T-helper 2 cell treated with Interferon-gamma antibody and Interleukin-4, amounts not matched to agents 5 μg/mL and 100 μg/mL, for 36 hours (primary cell): Measurements from ENCODE around the gene CHI3L1.

Source experiments
- DNase-seq: peaks from one replicate; pipeline ENCODE4 v3.0.0; 2021; ENCODE audit warnings: low spot score
- H3K27ac Mint-ChIP-seq: one replicate; pipeline ENCODE4 v1.8.0; 2021; ENCODE audit warnings: mild to moderate bottlenecking, mixed read lengths
- H3K27me3 Mint-ChIP-seq: one replicate; pipeline ENCODE4 v1.8.0; 2021; ENCODE audit warnings: low read depth, mixed read lengths
- H3K36me3 Mint-ChIP-seq: one replicate; pipeline ENCODE4 v1.8.0; 2021; ENCODE audit warnings: low read depth, mixed read lengths
- H3K4me1 Mint-ChIP-seq: one replicate; pipeline ENCODE4 v1.8.0; 2021; ENCODE audit warnings: low read depth, mixed read lengths
- H3K4me3 Mint-ChIP-seq: one replicate; pipeline ENCODE4 v1.8.0; 2022; ENCODE audit warnings: mild to moderate bottlenecking, moderate library complexity, mixed read lengths
- H3K9me3 Mint-ChIP-seq: one replicate; pipeline ENCODE4 v1.8.0; 2021; ENCODE audit warnings: mixed read lengths

CHI3L1 gene

GRCh38 chr1:203215573-203215972 lies 29.1 kb upstream of the CHI3L1 start:
- H3K4me1 Mint-ChIP-seq, result no peaks in the 10 kb centered on the region
- no peaks in the 10 kb centered on the region for H3K9me3 Mint-ChIP-seq
- no peaks in the 10 kb centered on the region for H3K36me3 Mint-ChIP-seq
- H3K4me3 Mint-ChIP-seq, result no peak overlapping the region
- no peak overlapping the region for H3K27ac Mint-ChIP-seq
- H3K27me3 Mint-ChIP-seq, result peaks cover 20% of the 10 kb centered on the region
- DNase-seq, result no peak

GRCh38 chr1:203214871-203215270 lies 28.4 kb upstream of the CHI3L1 start:
- peaks cover 24% of the 10 kb centered on the region for H3K27me3 Mint-ChIP-seq
- DNase-seq, result no peak
- no peak overlapping the region for H3K27ac Mint-ChIP-seq

DNA sequence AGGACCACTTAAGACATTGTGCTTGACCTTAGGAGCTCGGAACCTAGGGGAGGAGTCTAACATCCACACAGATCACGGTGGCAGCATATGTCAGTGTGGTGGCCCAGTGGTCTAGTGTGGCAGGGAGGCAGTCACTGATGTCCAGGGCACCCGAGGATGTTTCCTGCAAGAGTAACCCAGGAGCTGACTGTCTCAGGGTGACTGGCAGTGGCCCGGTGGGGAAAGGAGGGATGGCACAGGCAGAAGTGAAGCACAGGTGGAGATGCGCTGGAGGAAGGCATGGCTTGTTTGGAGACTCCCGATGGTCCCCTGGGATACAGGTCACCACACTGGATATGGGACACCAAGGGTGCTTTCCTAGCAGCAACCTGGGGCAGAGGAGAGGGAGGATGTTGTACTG lies 26.6 kb upstream of the CHI3L1 start:
- peaks cover 19% of the 10 kb centered on the region for H3K27me3 Mint-ChIP-seq
- no peak overlapping the region for H3K27ac Mint-ChIP-seq
- no peak for DNase-seq
- H3K9me3 Mint-ChIP-seq, result no peaks in the 10 kb centered on the region
- no peaks in the 10 kb centered on the region for H3K36me3 Mint-ChIP-seq
- no peaks in the 10 kb centered on the region for H3K4me1 Mint-ChIP-seq
- no peak overlapping the region for H3K4me3 Mint-ChIP-seq

More at GRCh38 chr1:203214871-203215270, 28.4 kb upstream of the CHI3L1 start:
- Mint-ChIP-seq H3K4me3 (no peak overlapping the region), H3K9me3 (no peaks in the 10 kb centered on the region), H3K36me3 (no peaks in the 10 kb centered on the region), H3K4me1 (no peaks in the 10 kb centered on the region)

DNA sequence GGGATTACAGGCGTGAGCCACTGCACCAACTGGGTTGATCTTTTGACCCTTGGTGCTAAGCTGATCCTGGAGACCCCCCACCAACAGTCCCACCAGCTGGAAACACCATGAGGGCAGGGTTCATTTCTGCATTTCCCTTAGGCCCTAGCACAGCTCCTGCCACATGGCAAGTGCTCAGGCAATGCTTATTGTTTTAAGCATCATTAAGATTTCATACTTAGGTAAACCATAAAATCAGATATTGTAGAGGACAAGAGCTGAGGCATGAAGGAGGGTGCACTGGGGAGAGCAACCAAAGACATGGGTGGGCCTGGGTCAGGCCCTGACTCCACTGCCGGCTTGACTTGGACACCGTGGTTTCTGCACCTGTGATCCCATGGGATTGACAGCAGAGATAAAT lies 25.3 kb upstream of the CHI3L1 start:
- Mint-ChIP-seq H3K9me3 (no peaks in the 10 kb centered on the region), H3K4me3 (no peak overlapping the region), H3K27me3 (peaks cover 20% of the 10 kb centered on the region), H3K36me3 (no peaks in the 10 kb centered on the region), H3K27ac (no peak overlapping the region), H3K4me1 (no peaks in the 10 kb centered on the region)
- DNase-seq, result no peak

DNA sequence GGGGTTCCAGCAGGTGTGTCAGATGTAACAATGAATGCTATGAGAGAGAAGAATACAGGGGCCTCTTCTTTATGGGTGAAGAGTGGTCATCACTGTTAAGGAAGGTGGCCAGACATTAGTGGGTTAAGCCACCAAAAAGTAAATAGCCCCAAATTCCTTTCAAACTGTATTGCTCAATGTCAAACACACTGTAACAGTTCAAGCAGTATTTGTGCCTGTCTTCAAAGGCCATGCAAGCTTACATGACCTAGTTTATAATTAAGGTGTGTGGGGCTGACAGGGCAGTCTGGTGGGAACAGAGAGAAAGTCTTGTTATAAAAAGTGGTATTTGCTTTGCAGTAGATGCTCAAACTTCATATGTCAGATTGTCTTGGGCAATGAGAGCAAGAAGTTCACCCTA lies 24.5 kb upstream of the CHI3L1 start:
- Mint-ChIP-seq H3K4me3 (no peak overlapping the region), H3K27ac (no peak overlapping the region), H3K4me1 (no peaks in the 10 kb centered on the region), H3K9me3 (no peaks in the 10 kb centered on the region), H3K27me3 (peaks cover 15% of the 10 kb centered on the region), H3K36me3 (no peaks in the 10 kb centered on the region)
- no peak for DNase-seq

GRCh38 chr1:203210350-203210749 lies 23.8 kb upstream of the CHI3L1 start:
- no peaks in the 10 kb centered on the region for H3K4me1 Mint-ChIP-seq
- no peak overlapping the region for H3K4me3 Mint-ChIP-seq
- no peaks in the 10 kb centered on the region for H3K9me3 Mint-ChIP-seq
- H3K27ac Mint-ChIP-seq, result no peak overlapping the region
- no peak for DNase-seq
- H3K27me3 Mint-ChIP-seq, result peaks cover 14% of the 10 kb centered on the region
- no peaks in the 10 kb centered on the region for H3K36me3 Mint-ChIP-seq

DNA sequence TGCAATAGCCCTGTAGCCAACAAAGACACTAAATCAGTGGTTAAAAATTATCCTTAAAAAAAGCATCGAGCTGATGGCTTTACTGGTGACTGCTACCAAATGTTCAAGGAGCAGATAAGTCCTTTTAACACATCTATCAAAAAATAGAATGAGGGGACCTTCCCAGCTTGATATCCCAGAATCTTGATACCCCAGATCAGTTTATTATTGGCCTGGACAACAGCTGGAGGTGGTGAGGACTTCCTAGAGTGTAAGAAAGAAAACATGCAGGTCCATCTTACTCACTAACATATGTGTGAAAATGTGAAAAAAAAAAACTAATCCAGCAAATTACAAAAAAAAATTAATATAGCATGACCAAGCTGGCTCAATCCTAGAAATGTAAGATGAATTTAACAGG lies 21.7 kb upstream of the CHI3L1 start:
- no peak overlapping the region for H3K4me3 Mint-ChIP-seq
- H3K4me1 Mint-ChIP-seq, result no peaks in the 10 kb centered on the region
- H3K27me3 Mint-ChIP-seq, result peaks cover 14% of the 10 kb centered on the region
- no peaks in the 10 kb centered on the region for H3K9me3 Mint-ChIP-seq
- DNase-seq, result no peak
- H3K27ac Mint-ChIP-seq, result no peak overlapping the region
- H3K36me3 Mint-ChIP-seq, result no peaks in the 10 kb centered on the region

DNA sequence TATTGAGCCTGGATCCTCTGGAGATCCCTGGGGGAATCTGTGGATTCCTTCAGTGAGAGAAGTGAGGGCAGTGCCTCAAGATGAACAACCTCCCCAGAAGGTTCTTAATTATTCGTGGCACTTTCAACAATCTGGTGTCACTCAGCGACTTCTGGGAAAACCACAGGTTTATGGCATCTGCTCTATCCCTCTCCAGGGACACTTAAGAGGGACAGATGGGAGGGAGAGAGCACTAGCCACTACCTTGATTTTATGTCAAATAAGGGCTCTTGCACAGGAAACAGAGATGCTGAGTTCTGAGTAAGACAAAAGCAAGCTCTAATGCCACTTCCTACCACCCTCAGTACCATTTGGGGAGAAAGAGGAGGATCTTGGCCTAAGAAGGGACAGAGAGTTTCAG lies 21.2 kb upstream of the CHI3L1 start:
- H3K27ac Mint-ChIP-seq, result no peak overlapping the region
- H3K36me3 Mint-ChIP-seq, result no peaks in the 10 kb centered on the region
- peaks cover 14% of the 10 kb centered on the region for H3K27me3 Mint-ChIP-seq
- no peaks in the 10 kb centered on the region for H3K4me1 Mint-ChIP-seq
- no peak overlapping the region for H3K4me3 Mint-ChIP-seq
- no peaks in the 10 kb centered on the region for H3K9me3 Mint-ChIP-seq
- no peak for DNase-seq

DNA sequence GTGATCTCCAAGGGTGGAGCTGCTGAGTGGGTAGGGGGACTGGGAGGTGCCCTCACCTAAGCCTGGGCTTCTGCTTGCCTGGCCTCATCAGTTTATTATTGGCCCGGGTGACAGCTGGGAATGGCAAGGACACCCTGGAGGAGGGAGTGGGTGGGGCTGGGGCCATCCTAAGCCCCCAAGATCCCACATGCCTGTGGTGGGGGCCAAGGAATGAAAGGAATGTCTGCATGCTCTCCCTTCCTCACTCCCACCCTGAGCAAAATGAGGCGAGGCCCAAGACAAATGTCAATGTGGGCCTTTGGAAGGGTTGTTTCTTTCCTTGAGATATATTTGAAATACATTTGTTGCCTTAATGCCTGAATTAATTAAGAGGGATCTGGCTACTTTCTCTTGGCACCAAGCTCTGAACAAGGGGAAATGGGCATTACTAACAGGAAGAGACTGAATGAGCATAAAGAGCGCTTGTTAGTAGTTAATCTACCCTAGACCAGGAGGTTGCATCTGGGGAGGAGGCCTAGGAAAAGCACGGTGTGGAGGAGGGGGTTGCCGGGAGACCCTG lies 19.7 kb upstream of the CHI3L1 start:
- no peak for DNase-seq

DNA sequence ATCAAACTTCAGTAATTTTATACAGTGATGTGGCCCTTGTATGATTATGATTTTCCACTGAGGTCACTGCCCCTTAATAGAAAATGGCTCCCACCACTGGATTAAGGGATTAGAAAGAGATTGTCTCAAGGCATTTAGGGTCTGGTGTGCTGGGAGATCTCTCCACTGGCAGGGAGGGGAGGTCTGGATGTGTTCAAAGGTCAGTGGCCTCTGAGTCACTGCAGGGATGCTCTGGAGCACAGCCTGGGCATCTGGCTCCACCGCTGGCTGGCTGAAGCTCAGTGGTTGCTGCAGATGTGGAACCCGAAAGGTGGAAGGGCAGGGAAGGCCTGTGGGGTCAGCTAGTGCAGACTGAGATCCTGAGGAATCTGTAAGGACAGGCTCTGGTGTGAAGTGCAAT lies 18.3 kb upstream of the CHI3L1 start:
- H3K4me3 Mint-ChIP-seq, result no peak overlapping the region
- H3K4me1 Mint-ChIP-seq, result no peaks in the 10 kb centered on the region
- peaks cover 15% of the 10 kb centered on the region for H3K27me3 Mint-ChIP-seq
- H3K36me3 Mint-ChIP-seq, result no peaks in the 10 kb centered on the region
- no peaks in the 10 kb centered on the region for H3K9me3 Mint-ChIP-seq
- H3K27ac Mint-ChIP-seq, result no peak overlapping the region
- DNase-seq, result no peak

More for the DNA sequence above, 19.7 kb upstream of the CHI3L1 start:
- no peaks in the 10 kb centered on the region for H3K9me3 Mint-ChIP-seq
- no peak overlapping the region for H3K4me3 Mint-ChIP-seq
- H3K4me1 Mint-ChIP-seq, result no peaks in the 10 kb centered on the region
- no peaks in the 10 kb centered on the region for H3K36me3 Mint-ChIP-seq
- peaks cover 14% of the 10 kb centered on the region for H3K27me3 Mint-ChIP-seq
- H3K27ac Mint-ChIP-seq, result no peak overlapping the region

DNA sequence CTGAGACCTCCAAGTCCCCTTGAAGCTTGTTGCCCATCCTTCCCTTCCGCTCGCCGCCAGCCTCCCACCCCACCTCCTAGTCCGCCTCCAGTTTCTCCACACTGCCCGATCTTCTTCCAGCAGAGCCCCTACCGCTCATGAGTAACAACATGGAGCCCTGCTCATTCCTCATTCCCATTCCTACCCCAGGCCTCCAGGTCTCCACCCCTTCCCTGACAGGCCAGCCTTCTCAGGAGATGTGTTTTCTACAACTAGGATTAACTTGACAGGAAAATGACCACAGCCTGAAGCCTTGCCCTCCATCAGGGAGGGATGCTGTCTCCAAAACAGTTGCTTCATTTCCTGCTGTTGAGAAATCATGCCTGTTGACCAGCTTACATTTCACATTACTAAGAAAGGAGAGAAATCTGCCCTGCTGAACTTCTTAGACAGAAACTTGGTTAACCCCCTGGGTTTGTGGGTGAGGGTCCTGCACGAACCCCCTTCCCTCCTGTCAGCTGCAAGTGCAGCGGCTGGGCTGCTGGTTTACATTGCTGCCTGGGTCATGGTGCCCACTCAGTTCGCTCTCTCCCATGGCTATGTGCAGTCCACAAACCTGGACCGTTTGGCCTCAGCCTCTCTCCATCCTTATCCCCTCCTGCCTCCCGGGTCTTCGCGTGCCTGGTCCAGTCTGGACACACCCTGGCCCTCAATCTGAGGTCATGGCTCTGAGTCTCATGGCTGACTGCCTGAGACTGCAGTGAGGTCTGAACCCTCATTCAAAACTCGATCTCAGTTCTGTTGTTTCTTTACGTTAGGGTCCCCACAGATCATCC lies 16.1 kb upstream of the CHI3L1 start:
- H3K36me3 Mint-ChIP-seq, result no peaks in the 10 kb centered on the region
- peaks cover 11% of the 10 kb centered on the region for H3K27me3 Mint-ChIP-seq
- H3K9me3 Mint-ChIP-seq, result no peaks in the 10 kb centered on the region
- H3K4me1 Mint-ChIP-seq, result no peaks in the 10 kb centered on the region
- no peak overlapping the region for H3K4me3 Mint-ChIP-seq
- no peak overlapping the region for H3K27ac Mint-ChIP-seq
- DNase-seq, result no peak

- H3K27ac Mint-ChIP-seq, result no peak overlapping the region
- H3K36me3 Mint-ChIP-seq, result no peaks in the 10 kb centered on the region
- peaks cover 11% of the 10 kb centered on the region for H3K27me3 Mint-ChIP-seq
- H3K9me3 Mint-ChIP-seq, result no peaks in the 10 kb centered on the region
- no peaks in the 10 kb centered on the region for H3K4me1 Mint-ChIP-seq
- DNase-seq, result no peak
- H3K4me3 Mint-ChIP-seq, result no peak overlapping the region
Observed at GRCh38 chr1:203201516-203202205, 15.2 kb upstream of the CHI3L1 start.

DNA sequence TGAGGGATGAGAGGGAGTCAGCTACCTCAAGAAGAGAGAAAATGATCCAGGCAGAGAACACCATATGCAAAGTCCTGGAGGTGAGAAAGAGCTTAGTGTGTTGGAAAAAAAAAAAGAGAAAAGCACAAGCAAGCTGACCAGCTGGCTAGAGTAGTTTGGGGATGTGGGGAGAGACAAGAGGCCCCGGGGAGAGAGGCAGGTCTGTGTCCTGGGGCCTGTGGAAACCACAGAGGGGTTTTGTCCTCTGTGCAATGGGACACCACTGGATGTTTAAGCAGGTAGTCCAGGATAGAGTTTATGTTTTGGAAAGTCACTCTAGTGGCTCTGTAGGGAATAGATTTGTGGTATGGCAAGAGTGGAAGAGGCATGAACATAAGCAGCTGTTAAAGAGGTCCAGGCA lies 14.4 kb upstream of the CHI3L1 start:
- Mint-ChIP-seq H3K9me3 (no peaks in the 10 kb centered on the region), H3K36me3 (no peaks in the 10 kb centered on the region), H3K27me3 (peaks cover 11% of the 10 kb centered on the region), H3K4me1 (no peaks in the 10 kb centered on the region), H3K27ac (no peak overlapping the region), H3K4me3 (no peak overlapping the region)
- no peak for DNase-seq

DNA sequence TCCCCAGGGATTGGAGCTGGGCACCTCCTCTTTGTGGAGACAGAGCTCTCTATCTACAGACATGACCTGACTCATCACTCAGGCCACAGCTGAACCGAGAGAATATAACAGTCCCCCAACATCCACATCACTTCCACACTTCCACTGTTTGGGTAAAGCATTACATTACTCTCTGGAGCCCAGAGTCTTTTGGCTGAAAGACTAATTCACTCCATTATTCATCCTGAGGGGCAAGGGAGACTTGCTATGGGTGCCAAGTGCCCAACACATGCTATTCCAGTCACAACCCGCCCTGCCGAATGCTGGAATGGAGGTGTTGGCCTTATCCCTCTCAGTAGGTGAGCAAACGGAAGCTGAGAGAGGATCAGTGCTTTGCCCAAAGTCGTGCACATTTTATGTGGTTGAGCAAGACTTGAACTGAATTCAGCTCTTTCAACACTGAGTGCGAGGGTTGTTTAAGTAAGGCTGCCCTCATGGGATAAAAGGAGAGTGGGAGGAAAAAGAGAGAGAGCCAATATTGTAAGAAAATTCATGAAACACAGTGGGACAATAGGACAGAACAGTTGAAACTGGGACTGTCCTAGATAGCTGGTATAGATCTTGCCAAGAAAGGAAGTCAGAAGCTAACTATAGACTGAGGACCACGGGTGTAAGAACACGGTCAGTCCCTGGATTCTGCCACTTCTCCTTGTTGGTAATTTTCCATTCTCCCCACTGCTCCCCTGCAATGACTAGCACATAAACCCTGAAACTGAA lies 13.5 kb upstream of the CHI3L1 start:
- no peak overlapping the region for H3K4me3 Mint-ChIP-seq
- no peak overlapping the region for H3K27ac Mint-ChIP-seq
- peaks cover 13% of the 10 kb centered on the region for H3K27me3 Mint-ChIP-seq
- no peak for DNase-seq
- no peaks in the 10 kb centered on the region for H3K4me1 Mint-ChIP-seq
- H3K9me3 Mint-ChIP-seq, result no peaks in the 10 kb centered on the region
- no peaks in the 10 kb centered on the region for H3K36me3 Mint-ChIP-seq
